ENCODE results near the gene DDR2. TPM values are rescaled to one million over a fixed set of nuclear protein-coding genes. Genes with fewer than 3 reads are reported as not detected.

Gene DDR2
- total and polyA plus RNA-seq, 2 of the 4 experiments (the other 2 are of a cell fraction): 66.1 to 245 TPM

- H3K4ac ChIP-seq (ENCODE audit: low read depth, low read length): peak overlapping the region; percentile 97
- no TSS peak for BruUV-seq (replicated peaks)
- intact Hi-C loops (cut with micrococcal nuclease) (loop anchor here (1.0 to 10.0 kb wide), 4 partner anchors 18 to 143 kb away; no protein-coding TSS in a partner anchor), in situ Hi-C loops (cut with MboI; ENCODE audit: low sequenced_read_pairs) (no loop called here), dilution Hi-C loops (cut with HindIII; ENCODE audit: low sequenced_read_pairs, unreplicated experiment) (no loop called here)
- ChIA-PET POLR2A (ENCODE audit: unreplicated experiment) (interaction anchor here (0.8 to 1.3 kb wide), 4 partner anchors 13 to 147 kb away, joined by 3 read pairs; no protein-coding TSS in a partner anchor), CTCF (interaction anchor here (0.6 to 1.2 kb wide), 3 partner anchors 47 to 216 kb away, joined by 4 to 7 read pairs (median 4); no protein-coding TSS in a partner anchor)
- H3K27ac ChIP-seq (ENCODE audit: insufficient read depth, low read length): peak overlapping the region; percentile 93
- peak overlapping the region; percentile 92 for H2AK5ac ChIP-seq (ENCODE audit: low read depth, low read length)
- H3K4me1 ChIP-seq (ENCODE audit: control insufficient read depth, insufficient read depth, low read length): peaks cover 17% of the 10 kb centered on the region
- H3K4me2 ChIP-seq (ENCODE audit: low read depth, low read length): peak overlapping the region; percentile 71
- TF ChIP-seq RCOR1 (IDR thresholded peaks at IDR 0.05; ENCODE audit: insufficient replicate concordance, low read length): no peak
- TF ChIP-seq RAD21 (IDR thresholded peaks at IDR 0.05; ENCODE audit: low read length): no peak
- TF ChIP-seq USF2 (IDR thresholded peaks at IDR 0.05; ENCODE audit: low read depth, low read length): no peak
- no peaks in the 10 kb centered on the region for H3K9me3 ChIP-seq (ENCODE audit: control insufficient read depth, insufficient read depth, low read length)
- H3K27me3 ChIP-seq (ENCODE audit: control insufficient read depth, insufficient read depth, low read length): no peaks in the 10 kb centered on the region
- peak overlapping the region; percentile 66 for H2AFZ ChIP-seq (replicated peaks; ENCODE audit: low read length, poor library complexity)
- peak overlapping the region; percentile 99 for H3K56ac ChIP-seq (ENCODE audit: extremely low read depth, insufficient read depth, low read length)
- peak overlapping the region; percentile 91 for H2AK9ac ChIP-seq (replicated peaks; ENCODE audit: low read depth, low read length, poor library complexity)
- peak overlapping the region; percentile 98 for H3K14ac ChIP-seq (replicated peaks; ENCODE audit: low read depth, low read length)
- H3K18ac ChIP-seq (ENCODE audit: low read depth, low read length): peak overlapping the region; percentile 90
- peaks cover 28% of the 10 kb centered on the region for H4K20me1 ChIP-seq (ENCODE audit: insufficient read depth, low read length)
- DNase-seq (peak; percentile 77), ATAC-seq (ENCODE audit: low read depth) (peak; percentile 72)
- peak overlapping the region; percentile 68 to 85 for H4K8ac ChIP-seq (ENCODE audit: low read depth in 2 of 2, low read length in 2 of 2)
- peak overlapping the region; percentile 90 for H2BK5ac ChIP-seq (ENCODE audit: low read depth, low read length, poor library complexity, severe bottlenecking)
- H2BK15ac ChIP-seq (ENCODE audit: low read depth, low read length): peak overlapping the region; percentile 91; the same call in 2 of the 3 replicates
- peak overlapping the region; percentile 86 for H4K5ac ChIP-seq (ENCODE audit: low read depth, low read length)
- peaks cover 0 to 50% of the 10 kb centered on the region in 2 experiments; a peak in 2 of 4 replicates for H3K79me1 ChIP-seq (ENCODE audit: low read depth in 1 of 2, low read length in 2 of 2)
- H3K36me3 ChIP-seq (ENCODE audit: control insufficient read depth, insufficient read depth, low read length): no peaks in the 10 kb centered on the region
- 0% methylated on average over 2 of the region's 10 CpGs; no CpG with 5 or more reads in 1 of the 2 experiments for WGBS, 2 experiments (ENCODE audit: extremely low coverage in 2 of 2, insufficient read length in 1 of 2)
- H2BK120ac ChIP-seq (ENCODE audit: low read depth, low read length): peak overlapping the region; percentile 96
- H3K9me1 ChIP-seq (ENCODE audit: insufficient read depth, low read length): peaks cover 22% of the 10 kb centered on the region
- H2BK20ac ChIP-seq (ENCODE audit: low read depth, low read length): peak overlapping the region; percentile 98
- H3K4me3 ChIP-seq (ENCODE audit: insufficient read depth, low read depth, low read length): peak overlapping the region; percentile 76
- H3K9ac ChIP-seq (ENCODE audit: low read depth, low read length): peak overlapping the region; percentile 92
- H4K91ac ChIP-seq (ENCODE audit: insufficient read depth, low read depth, low read length): peak overlapping the region; percentile 93
- peak overlapping the region; percentile 94 for H3K23ac ChIP-seq (ENCODE audit: low read depth, low read length)
Observed at GRCh38 chr1:162631546-162632191, 595 bp upstream of the DDR2 start.

Data from IMR-90 (cell line).